ENCODE measurements around the gene CNTN5. TPM values are rescaled to one million over a fixed set of nuclear protein-coding genes. Genes with fewer than 3 reads are reported as not detected.

CNTN5 gene
- polyA plus RNA-seq, 1 donor (not counting 4 experiments of a cell fraction or from before 2014, with no cell fraction given), result not detected

- H3K4me1 ChIP-seq (ENCODE audit: control insufficient read depth, extremely low read depth, insufficient read depth, low read length), result no peaks in the 10 kb centered on the region
These were observed 791.8 kb downstream of the CNTN5 start for GRCh38 chr11:99812516-99812915.

GRCh38 chr11:99814021-99814420 is 793.3 kb downstream of the CNTN5 start:
- no peaks in the 10 kb centered on the region for H3K4me1 ChIP-seq (ENCODE audit: control insufficient read depth, extremely low read depth, insufficient read depth, low read length)

More at GRCh38 chr11:99812516-99812915, 791.8 kb downstream of the CNTN5 start:
- Histone ChIP-seq H4K20me1 (ENCODE audit: control insufficient read depth, extremely low read depth, insufficient read depth, low read length) (no peaks in the 10 kb centered on the region), H3K9ac (ENCODE audit: control insufficient read depth, extremely low read depth, insufficient read depth, low read length) (no peak overlapping the region), H3K4me2 (ENCODE audit: control insufficient read depth, extremely low read depth, insufficient read depth, low read depth, low read length) (no peak overlapping the region), H2AFZ (ENCODE audit: control insufficient read depth, low read length) (no peak overlapping the region), H3K27me3 (ENCODE audit: control insufficient read depth, extremely low read depth, insufficient read depth, low read length) (no peaks in the 10 kb centered on the region), H3K79me2 (ENCODE audit: control insufficient read depth, insufficient read depth, low read length) (no peaks in the 10 kb centered on the region), H3K36me3 (ENCODE audit: control insufficient read depth in 2 of 2, extremely low read depth in 1 of 2, insufficient read depth in 2 of 2, low read length in 2 of 2) (no peaks in the 10 kb centered on the region), H3K4me3 (ENCODE audit: control insufficient read depth in 2 of 3, extremely low read depth in 1 of 3, insufficient read depth in 2 of 3, low read depth in 1 of 3, low read length in 3 of 3) (no peak overlapping the region), H3K9me1 (ENCODE audit: control insufficient read depth, extremely low read depth, insufficient read depth, low read length) (no peaks in the 10 kb centered on the region), H3K9me3 (ENCODE audit: control insufficient read depth, low read depth, low read length) (no peaks in the 10 kb centered on the region), H3K27ac (ENCODE audit: control insufficient read depth, insufficient read depth, low read length) (no peak overlapping the region)
- no peak for TF ChIP-seq CTCF (optimal IDR thresholded peaks at IDR 0.05 in 1 of 3, IDR thresholded peaks at IDR 0.05 in 1 of 3, conservative IDR thresholded peaks at IDR 0.05 in 1 of 3; ENCODE audit: extremely low read depth in 1 of 3, insufficient read depth in 2 of 3, low read length in 3 of 3)
- TF ChIP-seq EZH2 (IDR thresholded peaks at IDR 0.05; ENCODE audit: low read length), result no peak
- DNase-seq (ENCODE audit: low read depth, low spot score) (no peak), FAIRE-seq (no peak)
- dilution Hi-C loops (cut with MboI; ENCODE audit: extremely low pct_ligation_motif_present, low sequenced_read_pairs), result no loop called here

More at GRCh38 chr11:99814021-99814420, 793.3 kb downstream of the CNTN5 start:
- DNase-seq (ENCODE audit: low read depth, low spot score) (no peak), FAIRE-seq (no peak)
- dilution Hi-C loops (cut with MboI; ENCODE audit: extremely low pct_ligation_motif_present, low sequenced_read_pairs), result no loop called here
- H2AFZ ChIP-seq (ENCODE audit: control insufficient read depth, low read length), result no peak overlapping the region
- TF ChIP-seq EZH2 (IDR thresholded peaks at IDR 0.05; ENCODE audit: low read length) (no peak), CTCF (optimal IDR thresholded peaks at IDR 0.05 in 1 of 3, IDR thresholded peaks at IDR 0.05 in 1 of 3, conservative IDR thresholded peaks at IDR 0.05 in 1 of 3; ENCODE audit: extremely low read depth in 1 of 3, insufficient read depth in 2 of 3, low read length in 3 of 3) (no peak)
- H3K27ac ChIP-seq (ENCODE audit: control insufficient read depth, insufficient read depth, low read length), result no peak overlapping the region
- no peaks in the 10 kb centered on the region for H3K9me3 ChIP-seq (ENCODE audit: control insufficient read depth, low read depth, low read length)
- no peaks in the 10 kb centered on the region for H4K20me1 ChIP-seq (ENCODE audit: control insufficient read depth, extremely low read depth, insufficient read depth, low read length)
- H3K9me1 ChIP-seq (ENCODE audit: control insufficient read depth, extremely low read depth, insufficient read depth, low read length), result no peaks in the 10 kb centered on the region
- H3K9ac ChIP-seq (ENCODE audit: control insufficient read depth, extremely low read depth, insufficient read depth, low read length), result no peak overlapping the region
- H3K79me2 ChIP-seq (ENCODE audit: control insufficient read depth, insufficient read depth, low read length), result no peaks in the 10 kb centered on the region
- no peak overlapping the region for H3K4me3 ChIP-seq (ENCODE audit: control insufficient read depth in 2 of 3, extremely low read depth in 1 of 3, insufficient read depth in 2 of 3, low read depth in 1 of 3, low read length in 3 of 3)
- H3K4me2 ChIP-seq (ENCODE audit: control insufficient read depth, extremely low read depth, insufficient read depth, low read depth, low read length), result no peak overlapping the region
- no peaks in the 10 kb centered on the region for H3K27me3 ChIP-seq (ENCODE audit: control insufficient read depth, extremely low read depth, insufficient read depth, low read length)
- no peaks in the 10 kb centered on the region for H3K36me3 ChIP-seq (ENCODE audit: control insufficient read depth in 2 of 2, extremely low read depth in 1 of 2, insufficient read depth in 2 of 2, low read length in 2 of 2)
